GM12873 (cell line): ENCODE data around the gene WDFY4.

Source experiments
- TF ChIP-seq, protein P1 (sequence below): IDR thresholded peaks from 2 replicates; pipeline ENCODE4 v1.5.1; 2012; ENCODE audit warnings: low read depth, mild to moderate bottlenecking, moderate library complexity, low read length, control low read depth; ENCODE audit not compliant: insufficient read depth; ENCODE audit errors: missing control alignments

WDFY4 gene

DNA sequence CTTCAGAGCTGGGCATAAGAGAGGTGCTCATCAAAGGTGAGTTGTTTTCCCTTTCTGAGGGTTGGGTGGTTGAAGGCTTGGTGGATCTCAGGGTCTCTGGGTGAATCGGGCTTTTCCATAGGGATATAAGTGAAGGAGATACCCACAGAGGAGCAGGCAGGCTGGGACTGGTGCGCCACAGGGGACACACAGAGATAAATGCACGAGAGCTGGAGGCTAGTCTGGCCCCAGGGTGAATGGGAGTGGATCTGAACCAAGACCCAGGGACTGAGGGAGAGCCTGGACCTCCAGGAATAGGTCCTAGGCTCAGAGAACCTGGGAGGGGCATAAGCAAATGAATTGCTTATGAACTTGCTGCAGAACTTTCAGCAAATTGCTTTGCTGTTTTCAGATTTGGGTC lies 193.4 kb downstream of the WDFY4 start:
- TF ChIP-seq, protein P1, sequence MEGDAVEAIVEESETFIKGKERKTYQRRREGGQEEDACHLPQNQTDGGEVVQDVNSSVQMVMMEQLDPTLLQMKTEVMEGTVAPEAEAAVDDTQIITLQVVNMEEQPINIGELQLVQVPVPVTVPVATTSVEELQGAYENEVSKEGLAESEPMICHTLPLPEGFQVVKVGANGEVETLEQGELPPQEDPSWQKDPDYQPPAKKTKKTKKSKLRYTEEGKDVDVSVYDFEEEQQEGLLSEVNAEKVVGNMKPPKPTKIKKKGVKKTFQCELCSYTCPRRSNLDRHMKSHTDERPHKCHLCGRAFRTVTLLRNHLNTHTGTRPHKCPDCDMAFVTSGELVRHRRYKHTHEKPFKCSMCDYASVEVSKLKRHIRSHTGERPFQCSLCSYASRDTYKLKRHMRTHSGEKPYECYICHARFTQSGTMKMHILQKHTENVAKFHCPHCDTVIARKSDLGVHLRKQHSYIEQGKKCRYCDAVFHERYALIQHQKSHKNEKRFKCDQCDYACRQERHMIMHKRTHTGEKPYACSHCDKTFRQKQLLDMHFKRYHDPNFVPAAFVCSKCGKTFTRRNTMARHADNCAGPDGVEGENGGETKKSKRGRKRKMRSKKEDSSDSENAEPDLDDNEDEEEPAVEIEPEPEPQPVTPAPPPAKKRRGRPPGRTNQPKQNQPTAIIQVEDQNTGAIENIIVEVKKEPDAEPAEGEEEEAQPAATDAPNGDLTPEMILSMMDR, result no peak

DNA sequence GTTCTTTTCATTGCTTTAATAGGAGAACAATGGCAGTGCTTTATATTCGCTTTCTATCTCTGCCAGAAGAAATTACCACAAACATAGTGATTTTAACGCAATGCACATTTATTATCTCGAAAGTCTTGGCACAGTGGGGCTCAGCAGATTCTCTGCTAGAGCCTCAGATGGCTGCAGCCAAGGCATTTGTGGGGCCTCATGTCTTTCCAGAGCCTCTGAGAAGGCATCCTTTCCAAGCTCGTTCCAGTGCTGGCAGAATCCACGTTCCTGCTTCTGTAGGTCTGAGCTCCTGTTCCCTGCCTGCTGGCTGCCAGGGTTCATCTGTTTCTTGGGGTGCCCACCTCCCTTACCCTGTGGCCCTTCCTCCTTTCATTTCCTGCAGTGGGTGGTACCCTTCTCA lies 194.8 kb downstream of the WDFY4 start:
- TF ChIP-seq, protein P1, result no peak

- TF ChIP-seq, protein P1, result no peak
These were observed 195.5 kb downstream of the WDFY4 start for GRCh38 chr10:48880016-48880705.

- TF ChIP-seq, protein P1, result no peak
These were observed 197.3 kb downstream of the WDFY4 start for GRCh38 chr10:48881937-48882336.

GRCh38 chr10:48882881-48883280 lies 198.2 kb downstream of the WDFY4 start:
- TF ChIP-seq, protein P1, result no peak

DNA sequence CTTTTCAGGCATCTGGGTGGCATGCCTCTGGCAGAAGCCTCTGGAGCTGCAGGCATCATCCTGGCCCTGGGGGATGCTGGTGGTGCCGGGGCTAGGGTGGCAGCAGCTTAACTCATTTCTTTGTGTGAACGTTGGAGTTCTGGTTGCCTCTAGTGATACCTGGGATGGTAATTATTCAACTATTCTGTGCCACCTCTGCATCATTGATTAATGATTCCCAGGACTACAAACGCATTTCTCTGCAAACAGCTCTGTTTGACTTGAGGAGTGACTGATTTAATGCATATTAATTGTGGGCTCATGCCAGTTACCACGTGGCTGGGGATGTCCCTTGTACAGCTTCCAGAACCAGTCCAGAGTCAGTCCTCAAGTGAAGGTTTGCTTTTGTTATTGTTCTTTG lies 199.0 kb downstream of the WDFY4 start:
- TF ChIP-seq, protein P1, result no peak

- TF ChIP-seq, protein P1, result no peak
These were observed 199.7 kb downstream of the WDFY4 start for GRCh38 chr10:48884179-48885045.
